HepG2 (cell line): ENCODE data around the gene GDF15. TPM values are rescaled to one million over a fixed set of nuclear protein-coding genes. Genes with fewer than 3 reads are reported as not detected.
A peak's percentile ranks its signal among the peaks of the same experiment; 100 is the strongest.

ENCODE experiments used
- POLR2AphosphoS5 ChIP-seq: IDR thresholded peaks from 2 replicates; pipeline ENCODE4 v1.6.1; 2012; ENCODE audit warnings: low read depth, low read length
- RFXAP ChIP-seq: sonication (generic); formaldehyde crosslinking; IDR thresholded peaks from 2 replicates; pipeline ENCODE4 v1.4.0; 2020; ENCODE audit warnings: missing genetic modification reagents, borderline replicate concordance
- ZC3H4 ChIP-seq: sonication (generic); formaldehyde crosslinking; IDR thresholded peaks from 2 replicates; pipeline ENCODE4 v1.4.0; 2020; ENCODE audit warnings: missing genetic modification reagents, borderline replicate concordance
- ZFYVE20 ChIP-seq: sonication (generic); formaldehyde crosslinking; IDR thresholded peaks from 2 replicates; pipeline ENCODE4 v1.8.0; 2023; ENCODE audit warnings: low read depth, mild to moderate bottlenecking, moderate library complexity, missing genetic modification reagents, borderline replicate concordance
- ZKSCAN8 ChIP-seq: IDR thresholded peaks from 2 replicates; pipeline ENCODE4 v1.6.1; 2016; ENCODE audit warnings: borderline replicate concordance, missing genetic modification reagents, missing compliant biosample characterization
- ZNF256 ChIP-seq: sonication (generic); formaldehyde crosslinking; conservative IDR thresholded peaks from 2 replicates; pipeline ENCODE4 v1.4.0; 2020; ENCODE audit warnings: missing genetic modification reagents
- ZNF354B ChIP-seq: sonication (generic); formaldehyde crosslinking; IDR thresholded peaks from 2 replicates; pipeline ENCODE4 v1.8.0; 2022; ENCODE audit warnings: mild to moderate bottlenecking, missing genetic modification reagents
- ZNF552 ChIP-seq: sonication (generic); formaldehyde crosslinking; IDR thresholded peaks from 2 replicates; pipeline ENCODE4 v1.9.0; 2022; ENCODE audit warnings: missing genetic modification reagents, mild to moderate bottlenecking, borderline replicate concordance
- polyA plus RNA-seq, 8 experiments: library from polyadenylated mRNA; depleted of rRNA in 3 of 8; stranded (reverse) in 7 of 8; unstranded in 1 of 8; fragments of >200 nt; fragmentation: Illumina TruSeq in 4 of 8; extraction: Trizol in 4 of 8; gene quantifications; 2 replicates each; pipeline versions ENCODE4 v1.2.1 to v1.2.3, GENCODE V29; 2011 to 2016; ENCODE audit warnings: low read depth in 4 of 8, missing spikeins in 1 of 8, mixed read lengths in 1 of 8; ENCODE audit not compliant: insufficient read depth in 1 of 8
- total RNA-seq, 5 experiments: library from RNA; depleted of rRNA; stranded (reverse); fragments of >200 nt; fragmentation: Illumina TruSeq; extraction: Trizol; gene quantifications; 2 replicates each; pipeline ENCODE4 v1.2.3, GENCODE V29; 2016; ENCODE audit warnings: low read depth in 1 of 5
- TF ChIP-seq, protein P1 (sequence below): sonication (generic); formaldehyde crosslinking; IDR thresholded peaks from 2 replicates; pipeline ENCODE4 v1.8.1; 2023; ENCODE audit warnings: mild to moderate bottlenecking, missing genetic modification reagents
- TF ChIP-seq, protein P2 (sequence below): sonication (generic); formaldehyde crosslinking; IDR thresholded peaks from 2 replicates; pipeline ENCODE4 v1.8.1; 2023; ENCODE audit warnings: mild to moderate bottlenecking, missing genetic modification reagents

GDF15 gene
- total and polyA plus RNA-seq, 2 of the 13 experiments (the other 11 are each of a cell fraction or from before 2014, with no cell fraction given) = 146 to 422 TPM

DNA sequence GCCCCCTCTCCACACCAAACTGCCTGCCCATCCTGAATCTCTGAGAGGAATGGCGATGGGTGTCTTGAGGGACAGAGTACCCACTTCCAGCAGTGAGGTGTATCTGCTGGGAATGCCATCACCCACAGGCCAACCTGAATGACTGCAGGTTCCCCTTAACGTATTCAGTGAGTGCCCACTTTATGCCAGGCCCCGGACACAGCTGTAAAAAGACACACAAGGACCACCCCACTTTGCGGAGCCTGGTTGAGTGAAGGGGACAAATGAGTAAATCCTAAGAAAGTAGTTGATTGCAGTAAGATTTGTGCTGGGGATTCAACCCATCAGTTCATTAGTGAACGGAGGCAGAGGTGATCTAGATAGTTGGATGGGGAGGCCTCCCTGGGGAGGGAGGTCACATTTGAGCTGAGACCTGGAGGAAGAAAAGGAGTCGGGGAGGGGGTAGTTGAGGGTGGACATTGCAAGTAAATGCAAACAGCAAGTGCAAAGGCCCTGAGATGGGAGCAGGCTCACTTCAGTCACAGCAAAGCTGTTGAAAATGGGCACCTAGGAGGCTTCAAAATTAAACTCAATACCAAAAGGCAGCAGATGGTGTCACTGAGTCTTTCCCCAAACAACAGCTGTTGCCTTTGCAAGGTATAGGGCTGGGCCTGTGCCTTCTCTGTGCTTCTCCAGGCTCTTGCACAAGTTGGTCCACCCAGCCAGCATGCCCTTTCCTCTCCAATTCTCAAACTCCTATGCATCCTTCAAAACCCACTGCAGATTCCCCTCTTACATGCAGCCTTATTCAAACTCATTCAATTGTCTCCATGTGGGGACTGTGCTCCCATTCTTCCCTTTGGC lies 4.3 kb downstream of the GDF15 start (continued):
- TF ChIP-seq, protein P1, sequence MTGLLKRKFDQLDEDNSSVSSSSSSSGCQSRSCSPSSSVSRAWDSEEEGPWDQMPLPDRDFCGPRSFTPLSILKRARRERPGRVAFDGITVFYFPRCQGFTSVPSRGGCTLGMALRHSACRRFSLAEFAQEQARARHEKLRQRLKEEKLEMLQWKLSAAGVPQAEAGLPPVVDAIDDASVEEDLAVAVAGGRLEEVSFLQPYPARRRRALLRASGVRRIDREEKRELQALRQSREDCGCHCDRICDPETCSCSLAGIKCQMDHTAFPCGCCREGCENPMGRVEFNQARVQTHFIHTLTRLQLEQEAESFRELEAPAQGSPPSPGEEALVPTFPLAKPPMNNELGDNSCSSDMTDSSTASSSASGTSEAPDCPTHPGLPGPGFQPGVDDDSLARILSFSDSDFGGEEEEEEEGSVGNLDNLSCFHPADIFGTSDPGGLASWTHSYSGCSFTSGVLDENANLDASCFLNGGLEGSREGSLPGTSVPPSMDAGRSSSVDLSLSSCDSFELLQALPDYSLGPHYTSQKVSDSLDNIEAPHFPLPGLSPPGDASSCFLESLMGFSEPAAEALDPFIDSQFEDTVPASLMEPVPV (CRISPR knock-in tag) = no peak
- TF ChIP-seq ZNF552 (CRISPR knock-in tag) (no peak), POLR2AphosphoS5 (peak; percentile 84), ZNF256 (no peak), ZKSCAN8 (CRISPR knock-in tag) (no peak; the same call in 1 of the 2 replicates), ZNF354B (CRISPR knock-in tag) (no peak), ZC3H4 (CRISPR knock-in tag) (peak; percentile 94; the same call in 1 of the 2 replicates), RFXAP (CRISPR knock-in tag) (no peak), ZFYVE20 (CRISPR knock-in tag) (no peak)
- TF ChIP-seq, protein P2, sequence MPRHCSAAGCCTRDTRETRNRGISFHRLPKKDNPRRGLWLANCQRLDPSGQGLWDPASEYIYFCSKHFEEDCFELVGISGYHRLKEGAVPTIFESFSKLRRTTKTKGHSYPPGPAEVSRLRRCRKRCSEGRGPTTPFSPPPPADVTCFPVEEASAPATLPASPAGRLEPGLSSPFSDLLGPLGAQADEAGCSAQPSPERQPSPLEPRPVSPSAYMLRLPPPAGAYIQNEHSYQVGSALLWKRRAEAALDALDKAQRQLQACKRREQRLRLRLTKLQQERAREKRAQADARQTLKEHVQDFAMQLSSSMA = no peak
